ENCODE results near the gene JMJD1C. TPM values are rescaled to one million over a fixed set of nuclear protein-coding genes. Genes with fewer than 3 reads are reported as not detected.
A peak's percentile ranks its signal among the peaks of the same experiment; 100 is the strongest.

JMJD1C gene
- total RNA-seq, 2 experiments from 2014 or later = 99.2 to 118 TPM

DNA sequence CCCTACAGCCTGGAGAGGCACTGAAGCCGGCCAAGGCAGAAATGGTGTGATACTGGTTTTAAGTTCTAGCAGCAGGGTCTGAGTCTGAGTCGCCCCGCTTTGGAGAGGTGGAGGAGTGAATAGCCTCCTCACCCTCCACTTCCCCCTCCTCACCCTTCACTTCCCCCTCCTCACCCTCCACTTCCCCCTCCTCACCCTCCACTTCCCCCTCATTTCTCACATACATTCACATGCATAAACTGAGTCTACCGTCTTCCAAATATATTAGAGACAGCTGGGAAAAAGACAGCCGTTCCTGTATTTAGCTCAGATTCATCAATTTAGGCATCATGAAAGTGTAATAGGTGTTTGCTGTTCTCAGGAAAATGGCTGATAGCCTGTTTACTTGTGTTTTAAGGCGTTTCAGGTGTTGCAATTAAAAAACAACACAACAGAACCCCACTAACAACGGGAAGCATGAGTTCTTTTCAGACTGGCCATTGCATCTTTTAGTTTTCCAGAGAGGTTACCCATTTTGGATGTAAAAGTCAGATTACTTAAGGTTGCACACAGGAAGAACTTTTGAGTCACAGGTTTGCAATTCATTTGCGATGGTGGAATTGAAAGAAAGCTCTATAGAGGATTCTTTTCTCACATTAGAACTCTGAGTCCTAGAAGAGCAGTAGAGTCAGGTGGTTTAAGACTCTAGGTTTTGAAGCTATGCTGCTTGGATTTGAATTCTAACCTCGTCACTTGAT, 331.8 kb downstream of the JMJD1C start:
- Histone ChIP-seq H4K20me1 (ENCODE audit: insufficient read depth, low read length) (peaks cover 8% of the 10 kb centered on the region), H3K4me1 (ENCODE audit: insufficient read depth, low read length, poor library complexity, severe bottlenecking) (peaks cover 22% of the 10 kb centered on the region), H2AFZ (ENCODE audit: low read length) (peak overlapping the region; percentile 52; the same call in 1 of the 2 replicates), H3K36me3 (ENCODE audit: insufficient read depth, low read length) (peaks cover 16% of the 10 kb centered on the region; the same call in 1 of the 2 replicates), H3K9me3 (ENCODE audit: low read length) (peaks cover 12% of the 10 kb centered on the region; the same call in 1 of the 2 replicates), H3K4me3 (ENCODE audit: low read depth, low read length, poor library complexity, severe bottlenecking) (peak overlapping the region; percentile 88), H3K79me2 (ENCODE audit: insufficient read depth, low read depth, low read length) (peaks cover 49% of the 10 kb centered on the region), H3K4me2 (ENCODE audit: low read length) (peak overlapping the region; percentile 96), H3K9me2 (ENCODE audit: insufficient read depth, low read length) (no peaks in the 10 kb centered on the region), H3K27ac (ENCODE audit: low read depth, low read length, poor library complexity, severe bottlenecking) (peak overlapping the region; percentile 72)
- no peak for TF ChIP-seq EZH2phosphoT487 (IDR thresholded peaks at IDR 0.05; ENCODE audit: borderline replicate concordance, low read depth, low read length)
- TF ChIP-seq CTCF (conservative IDR thresholded peaks at IDR 0.05; ENCODE audit: low read length) = no peak; the same call in 1 of the 2 replicates
- ChIA-PET POLR2A (interaction anchor here (0.6 to 6.5 kb wide), 5 partner anchors 11 to 606 kb away, joined by 3 to 33 read pairs (median 3); no protein-coding TSS in a partner anchor), CTCF (ENCODE audit: unreplicated experiment) (interaction anchor here (0.6 kb wide), 1 partner anchor 36 kb away, joined by 3 read pairs; no protein-coding TSS in a partner anchor)
- DNase-seq (ENCODE audit: low spot score) = peak; percentile 71
- intact Hi-C loops (cut with micrococcal nuclease; ENCODE audit: unreplicated experiment) = loop anchor here (5.0 kb wide), 2 partner anchors 327 to 1232 kb away; partner anchors contain the start of gene ARID5B
- BruUV-seq (replicated peaks) = no TSS peak

- CTCF ChIA-PET (ENCODE audit: unreplicated experiment) = interaction anchor here (0.6 kb wide), 1 partner anchor 369 kb away, joined by 4 read pairs; no protein-coding TSS in a partner anchor
- BruUV-seq (replicated peaks) = no TSS peak
- Histone ChIP-seq H3K36me3 (ENCODE audit: insufficient read depth, low read length) (peaks cover 14% of the 10 kb centered on the region; the same call in 1 of the 2 replicates), H3K4me1 (ENCODE audit: insufficient read depth, low read length, poor library complexity, severe bottlenecking) (peaks cover 22% of the 10 kb centered on the region), H4K20me1 (ENCODE audit: insufficient read depth, low read length) (peaks cover 8% of the 10 kb centered on the region), H3K9me3 (ENCODE audit: low read length) (peaks cover 12% of the 10 kb centered on the region; the same call in 1 of the 2 replicates), H3K9me2 (ENCODE audit: insufficient read depth, low read length) (no peaks in the 10 kb centered on the region), H3K27ac (ENCODE audit: low read depth, low read length, poor library complexity, severe bottlenecking) (peak within 1 kb of the TSS; percentile 72), H2AFZ (ENCODE audit: low read length) (peak within 1 kb of the TSS; percentile 95), H3K79me2 (ENCODE audit: insufficient read depth, low read depth, low read length) (peaks cover 45% of the 10 kb centered on the region), H3K4me2 (ENCODE audit: low read length) (peak within 1 kb of the TSS; percentile 96), H3K4me3 (ENCODE audit: low read depth, low read length, poor library complexity, severe bottlenecking) (peak within 1 kb of the TSS; percentile 88)
- POLR2A ChIA-PET = interaction anchor here (0.8 to 6.5 kb wide), 10 partner anchors 8 to 673 kb away, joined by 3 to 33 read pairs (median 3); partner anchors contain the start of gene ADO
- intact Hi-C loops (cut with micrococcal nuclease; ENCODE audit: unreplicated experiment) = loop anchor here (5.0 kb wide), 2 partner anchors 326 to 1231 kb away; partner anchors contain the start of gene ARID5B
- peak; percentile 64 for TF ChIP-seq CTCF (conservative IDR thresholded peaks at IDR 0.05; ENCODE audit: low read length)
- TF ChIP-seq EZH2phosphoT487 (IDR thresholded peaks at IDR 0.05; ENCODE audit: borderline replicate concordance, low read depth, low read length) = no peak
- peak; percentile 99 for DNase-seq (ENCODE audit: low spot score)
Measured at GRCh38 chr10:63133056-63133820, 332.5 kb downstream of the JMJD1C start, which contains the start of gene NRBF2. Gene NRBF2, plus strand, starts transcription at chr10:63133328. Its CDS starts 143 bp downstream, at chr10:63133471.
